Breast epithelium (tissue), 4 donors: ENCODE measurements around the gene ARID1B. TPM values are rescaled to one million over a fixed set of nuclear protein-coding genes. Genes with fewer than 3 reads are reported as not detected.
A peak's percentile ranks its signal among the peaks of the same experiment; 100 is the strongest.

Experiments
- DNase-seq, 2 donors: peaks; one replicate each; pipeline ENCODE4 v3.0.0-alpha.2; 2019; ENCODE audit warnings: low spot score in 2 of 2
- H3K27ac ChIP-seq, 2 donors: fragments of 200-600 bp; sonication (generic) in 1 of 2; one replicate each; pipeline ENCODE4 v1.5.1; 2016 to 2019; ENCODE audit warnings: mild to moderate bottlenecking in 1 of 2
- H3K27me3 ChIP-seq, 2 donors: fragments of 200-600 bp; sonication (generic) in 1 of 2; one replicate each; pipeline versions ENCODE4 v1.5.1 to v1.6.0; 2017 to 2019; ENCODE audit warnings: control low read depth in 1 of 2, mild to moderate bottlenecking in 1 of 2
- H3K36me3 ChIP-seq: fragments of 200-600 bp; one replicate; pipeline ENCODE4 v1.5.1; 2019
- H3K4me1 ChIP-seq, 2 donors: fragments of 200-600 bp; sonication (generic); one replicate each; pipeline ENCODE4 v1.5.1; 2016 to 2019; ENCODE audit warnings: control low read depth in 1 of 2
- H3K4me3 ChIP-seq, 3 donors: fragments of 200-600 bp; sonication (generic); 1 replicate in 2 of 3; 2 replicates in 1 of 3; pipeline ENCODE4 v1.5.1; 2016 to 2019; ENCODE audit warnings: mild to moderate bottlenecking in 3 of 3, moderate library complexity in 2 of 3
- H3K9me3 ChIP-seq, 2 donors: fragments of 200-600 bp; sonication (generic) in 1 of 2; one replicate each; pipeline ENCODE4 v1.5.1; 2016 to 2019; ENCODE audit warnings: control low read depth in 1 of 2
- CTCF ChIP-seq, 3 donors: fragments of 450-650 bp; IDR thresholded peaks; one replicate each; pipeline ENCODE4 v1.5.1; 2016 to 2017; ENCODE audit warnings: antibody characterized with exemption in 3 of 3, mild to moderate bottlenecking in 3 of 3, moderate library complexity in 3 of 3
- POLR2A ChIP-seq: fragments of 450-650 bp; IDR thresholded peaks from one replicate; pipeline ENCODE4 v1.6.1; 2016; ENCODE audit warnings: antibody characterized with exemption, mild to moderate bottlenecking, moderate library complexity
- POLR2AphosphoS5 ChIP-seq, 3 donors: sonication (generic); formaldehyde crosslinking; IDR thresholded peaks; one replicate each; pipeline ENCODE4 v1.6.1; 2017; ENCODE audit warnings: antibody characterized with exemption in 3 of 3
- intact Hi-C: fragments of 100-400 bp; cut with DNase I; formaldehyde crosslinking; loops from one replicate; pipeline ENCODE4 v1.15.1; 2023; ENCODE audit warnings: low total_unique reads
- total RNA-seq, 3 donors: library from RNA; depleted of rRNA; stranded (reverse); fragments of >200 nt; gene quantifications; one replicate each; pipeline ENCODE4 v1.1.0, GENCODE V29; 2016

Gene ARID1B
- total RNA-seq, 3 donors from 2014 or later = 99.9 to 205 (median 131) TPM

GRCh38 chr6:156931283-156931682 lies 154.1 kb downstream of the ARID1B start:
- no peak for DNase-seq
- Histone ChIP-seq H3K27me3 (no peaks in the 10 kb centered on the region), H3K4me3 (no peak overlapping the region), H3K9me3 (no peaks in the 10 kb centered on the region), H3K36me3 (no peaks in the 10 kb centered on the region), H3K27ac (peak overlapping the region in 1 of 2 donors; percentile 43), H3K4me1 (peaks cover 0 to 7% of the 10 kb centered on the region in 2 donors)
- TF ChIP-seq POLR2A (no peak), CTCF (IDR thresholded peaks at IDR 0.05) (no peak), POLR2AphosphoS5 (IDR thresholded peaks at IDR 0.05) (no peak)
- intact Hi-C loops = no loop called here

- Histone ChIP-seq H3K27me3 (no peaks in the 10 kb centered on the region), H3K9me3 (no peaks in the 10 kb centered on the region), H3K4me3 (peak overlapping the region in 1 of 3 donors; percentile 0), H3K4me1 (peaks cover 0 to 7% of the 10 kb centered on the region in 2 donors), H3K27ac (peak overlapping the region; percentile 13 to 79), H3K36me3 (no peaks in the 10 kb centered on the region)
- intact Hi-C loops = no loop called here
- peak in 1 of 2 donors; percentile 34 for DNase-seq
- no peak for TF ChIP-seq POLR2A
- TF ChIP-seq CTCF (IDR thresholded peaks at IDR 0.05) = no peak
- TF ChIP-seq POLR2AphosphoS5 (IDR thresholded peaks at IDR 0.05) = no peak
Observed at GRCh38 chr6:156933201-156934068, 156.3 kb downstream of the ARID1B start.

- Histone ChIP-seq H3K27ac (peak overlapping the region; percentile 52 to 79), H3K36me3 (no peaks in the 10 kb centered on the region), H3K27me3 (no peaks in the 10 kb centered on the region), H3K4me3 (peak overlapping the region in 1 of 3 donors; percentile 0), H3K9me3 (no peaks in the 10 kb centered on the region), H3K4me1 (peaks cover 0 to 7% of the 10 kb centered on the region in 2 donors)
- no peak for DNase-seq
- intact Hi-C loops = no loop called here
- TF ChIP-seq POLR2AphosphoS5 (IDR thresholded peaks at IDR 0.05) = no peak
- TF ChIP-seq POLR2A = no peak
- no peak for TF ChIP-seq CTCF (IDR thresholded peaks at IDR 0.05)
Observed at GRCh38 chr6:156934069-156934460, 156.9 kb downstream of the ARID1B start.

- Histone ChIP-seq H3K4me1 (peaks cover 0 to 7% of the 10 kb centered on the region in 2 donors), H3K36me3 (no peaks in the 10 kb centered on the region), H3K27me3 (no peaks in the 10 kb centered on the region), H3K4me3 (no peak overlapping the region), H3K9me3 (no peaks in the 10 kb centered on the region), H3K27ac (peak overlapping the region; percentile 3 to 79)
- intact Hi-C loops = no loop called here
- DNase-seq = no peak
- TF ChIP-seq CTCF (IDR thresholded peaks at IDR 0.05) = no peak
- no peak for TF ChIP-seq POLR2A
- TF ChIP-seq POLR2AphosphoS5 (IDR thresholded peaks at IDR 0.05) = no peak
Observed at GRCh38 chr6:156935000-156935399, 157.8 kb downstream of the ARID1B start.

GRCh38 chr6:156938143-156938542 lies 161.0 kb downstream of the ARID1B start:
- H3K4me1 ChIP-seq = peaks cover 0 to 7% of the 10 kb centered on the region in 2 donors

More at GRCh38 chr6:156938143-156938542, 161.0 kb downstream of the ARID1B start:
- Histone ChIP-seq H3K27ac (no peak overlapping the region), H3K27me3 (no peaks in the 10 kb centered on the region), H3K36me3 (no peaks in the 10 kb centered on the region), H3K9me3 (no peaks in the 10 kb centered on the region), H3K4me3 (no peak overlapping the region)
- TF ChIP-seq POLR2AphosphoS5 (IDR thresholded peaks at IDR 0.05) (no peak), CTCF (IDR thresholded peaks at IDR 0.05) (no peak), POLR2A (no peak)
- intact Hi-C loops = no loop called here
- no peak for DNase-seq
